Panc1 (cell line): ENCODE measurements around the gene ASAH2. TPM values are rescaled to one million over a fixed set of nuclear protein-coding genes. Genes with fewer than 3 reads are reported as not detected.
"Not testable (repeated sequence)": the region's sequence is repeated elsewhere in the genome, so short reads cannot be mapped to it uniquely, and the experiment has no call there.

Experiments
- ATAC-seq: fragments of 200-7000 bp; cut with Tn5 transposase; 2 replicates; pipeline ENCODE4 v1.9.1; 2020; ENCODE audit warnings: mild to moderate bottlenecking, moderate library complexity
- BruUV-seq: library from RNA; stranded (reverse); fragments of 400-500 nt; replicated peaks from 2 replicates; lab custom pipeline; 2021; lab: Mats Ljungman, UMichigan
- CTCF ChIA-PET: fragments of 300-600 bp; sonication (Branson Sonifier 250); formaldehyde crosslinking; loops from one replicate; lab custom pipeline; 2022; ENCODE audit warnings: antibody characterized with exemption; lab: Charles Lee
- POLR2A ChIA-PET: fragments of 300-600 bp; sonication (Branson Sonifier 250); formaldehyde crosslinking; loops from one replicate; lab custom pipeline; 2022; ENCODE audit warnings: antibody characterized with exemption; lab: Charles Lee
- DNase-seq: peaks from one replicate; pipeline ENCODE4 v3.0.0-alpha.2; 2010; ENCODE audit warnings: low read depth, low spot score
- H3K27ac ChIP-seq: 2 replicates; pipeline ENCODE4 v1.5.1; 2011; ENCODE audit warnings: mild to moderate bottlenecking, low read length, inconsistent platforms
- H3K27me3 ChIP-seq: fragments of 200-500 bp; sonication (Bioruptor generic); 2 replicates; pipeline ENCODE4 v1.6.0; 2014; ENCODE audit warnings: low read length, inconsistent platforms; ENCODE audit not compliant: control insufficient read depth, insufficient read depth
- H3K36me3 ChIP-seq: fragments of 200-500 bp; sonication (Bioruptor generic); 2 replicates; pipeline ENCODE4 v1.5.1; 2014; ENCODE audit warnings: inconsistent platforms, mild to moderate bottlenecking, low read length, moderate library complexity; ENCODE audit not compliant: control insufficient read depth, insufficient read depth
- H3K4me1 ChIP-seq: 2 replicates; pipeline ENCODE4 v1.5.1; 2011; ENCODE audit warnings: inconsistent platforms, mild to moderate bottlenecking, low read length, moderate library complexity; ENCODE audit not compliant: control insufficient read depth, insufficient read depth
- H3K4me3 ChIP-seq, 2 experiments: 2 replicates each; pipeline ENCODE4 v1.5.1; 2011 to 2012; ENCODE audit warnings: low read depth in 2 of 2, low read length in 2 of 2, mild to moderate bottlenecking in 2 of 2, inconsistent platforms in 1 of 2, moderate library complexity in 1 of 2
- H3K9me3 ChIP-seq: fragments of 200-500 bp; sonication (Bioruptor generic); 2 replicates; pipeline ENCODE4 v1.5.1; 2014; ENCODE audit warnings: low read depth, mild to moderate bottlenecking, inconsistent platforms, low read length, moderate library complexity; ENCODE audit not compliant: control insufficient read depth, insufficient read depth
- CTCF ChIP-seq: fragments of 450-650 bp; IDR thresholded peaks from 2 replicates; pipeline ENCODE4 v1.5.1; 2017; ENCODE audit warnings: mild to moderate bottlenecking
- POLR2AphosphoS5 ChIP-seq: IDR thresholded peaks from 2 replicates; pipeline ENCODE4 v1.6.1; 2012; ENCODE audit warnings: mild to moderate bottlenecking, low read depth, low read length, moderate library complexity
- REST ChIP-seq, 2 experiments: IDR thresholded peaks; 2 replicates each; pipeline ENCODE4 v1.6.1; 2011 to 2012; ENCODE audit warnings: low read depth in 2 of 2, control low read depth in 1 of 2, low read length in 1 of 2, mild to moderate bottlenecking in 1 of 2, moderate library complexity in 1 of 2; ENCODE audit not compliant: insufficient read depth in 1 of 2
- SIN3A ChIP-seq: IDR thresholded peaks from 2 replicates; pipeline ENCODE4 v1.6.1; 2012; ENCODE audit warnings: low read depth, mild to moderate bottlenecking, low read length, moderate library complexity, borderline replicate concordance; ENCODE audit not compliant: insufficient read depth
- TCF7L2 ChIP-seq: IDR thresholded peaks from 2 replicates; pipeline ENCODE4 v1.6.1; 2011; ENCODE audit warnings: mild to moderate bottlenecking, low read depth, low read length, inconsistent platforms
- in situ Hi-C: cut with HindIII; loops from 2 replicates; pipeline ENCODE4 v1.10.0; 2016; ENCODE audit warnings: low sequenced_read_pairs, low pct_unique_long_range_greater_than_20kb
- intact Hi-C: fragments of 100-400 bp; cut with micrococcal nuclease; formaldehyde crosslinking; loops from one replicate; pipeline ENCODE4 v1.10.0; 2022; ENCODE audit not compliant: unreplicated experiment
- total RNA-seq: library from RNA; stranded (reverse); gene quantifications from one replicate; pipeline ENCODE4 v1.2.1, GENCODE V29; 2021; ENCODE audit not compliant: unreplicated experiment

The ASAH2 gene
- total RNA-seq, 1 experiment from 2014 or later, result 6.5 TPM

GRCh38 chr10:50244201-50244600, 7.1 kb downstream of the ASAH2 start:
- Histone ChIP-seq H3K9me3 (no peaks in the 10 kb centered on the region), H3K4me3 (no peak overlapping the region), H3K27ac (no peak overlapping the region), H3K27me3 (peaks cover 16% of the 10 kb centered on the region), H3K4me1 (no peaks in the 10 kb centered on the region), H3K36me3 (no peaks in the 10 kb centered on the region)
- ChIA-PET CTCF (no interaction called here), POLR2A (interaction anchor here (0.6 kb wide), 1 partner anchor 706 kb away, joined by 8 read pairs; the partner anchor contains the start of gene ERCC6)
- no TSS peak for BruUV-seq
- TF ChIP-seq CTCF (no peak), TCF7L2 (no peak), REST (IDR thresholded peaks at IDR 0.05; ENCODE audit: insufficient read depth in 1 of 2, low read depth in 2 of 2, low read length in 1 of 2) (no peak), POLR2AphosphoS5 (no peak), SIN3A (no peak)
- in situ Hi-C loops (no loop called here), intact Hi-C loops (no loop called here)
- no peak for DNase-seq
- no peak for ATAC-seq

- Histone ChIP-seq H3K27me3 (peaks cover 22% of the 10 kb centered on the region), H3K36me3 (no peaks in the 10 kb centered on the region), H3K4me1 (no peaks in the 10 kb centered on the region), H3K9me3 (no peaks in the 10 kb centered on the region), H3K4me3 (no peak overlapping the region), H3K27ac (no peak overlapping the region)
- ChIA-PET POLR2A (no interaction called here), CTCF (no interaction called here)
- DNase-seq, result no peak
- no peak for ATAC-seq
- TF ChIP-seq TCF7L2, result no peak
- BruUV-seq, result no TSS peak
- intact Hi-C loops, result no loop called here
- in situ Hi-C loops, result no loop called here
These were observed 8.5 kb downstream of the ASAH2 start for GRCh38 chr10:50242777-50243176.

- H3K27ac ChIP-seq, CTCF ChIA-PET, in situ Hi-C loops, H3K4me3 ChIP-seq, intact Hi-C loops, H3K4me1 ChIP-seq, ATAC-seq, BruUV-seq, H3K9me3 ChIP-seq, DNase-seq, H3K36me3 ChIP-seq, POLR2A ChIA-PET: not testable (repeated sequence)
- H3K27me3 ChIP-seq, result peaks cover 26% of the 10 kb centered on the region
These were observed 9.8 kb downstream of the ASAH2 start for GRCh38 chr10:50241478-50241877.
